Measurements from ENCODE around the gene MATN3. TPM values are rescaled to one million over a fixed set of nuclear protein-coding genes. Genes with fewer than 3 reads are reported as not detected.

MATN3 gene
- total and polyA plus RNA-seq, 2 of the 8 experiments (the other 6 are each of a cell fraction or from before 2014, with no cell fraction given): 3.0 to 9.9 TPM

DNA sequence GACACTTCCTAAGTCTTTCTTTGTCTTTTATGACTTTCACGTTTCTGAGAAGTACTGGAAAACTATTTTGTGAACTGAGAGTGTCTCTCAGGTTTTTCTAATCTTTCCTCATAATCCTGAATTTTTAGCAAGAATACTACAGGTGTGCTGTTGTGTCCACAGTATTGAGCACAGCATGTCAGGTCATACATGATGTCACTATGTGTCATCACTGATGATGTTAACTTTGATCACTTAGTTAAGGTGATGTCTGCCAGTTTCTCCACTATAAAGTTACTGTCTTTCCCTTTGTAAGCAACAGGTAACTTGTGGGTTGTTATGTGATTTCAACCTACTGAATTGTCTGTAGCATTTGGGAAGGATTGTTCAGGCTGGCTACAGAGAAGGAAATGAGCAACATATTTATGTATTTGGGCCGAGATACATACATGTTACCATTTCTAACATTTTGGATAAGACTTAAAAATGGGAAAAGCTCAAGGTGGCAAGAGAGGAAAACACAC, 11.1 kb downstream of the MATN3 start:
- Histone ChIP-seq H4K8ac (ENCODE audit: extremely low read depth, insufficient read depth, low read length) (no peak overlapping the region), H3K9ac (replicated peaks in 1 of 4; ENCODE audit: extremely low read depth in 1 of 4, low read depth in 3 of 4, low read length in 3 of 4) (no peak overlapping the region), H3K9me3 (ENCODE audit: insufficient read depth in 2 of 2, low read depth in 1 of 2, low read length in 1 of 2) (no peaks in the 10 kb centered on the region), H2AK5ac (ENCODE audit: low read depth, low read length) (no peak overlapping the region), H4K5ac (ENCODE audit: insufficient read length, low read depth, low read length) (no peak overlapping the region), H2BK120ac (replicated peaks; ENCODE audit: low read depth, low read length) (no peak overlapping the region), H3K4me3 (ENCODE audit: extremely low read depth in 1 of 4, insufficient read depth in 2 of 4, low read depth in 3 of 4, low read length in 4 of 4) (no peak overlapping the region), H3K18ac (ENCODE audit: extremely low read depth, low read length) (no peak overlapping the region), H2BK12ac (ENCODE audit: low read depth, low read length) (no peak overlapping the region), H2BK15ac (ENCODE audit: low read length) (no peak overlapping the region), H3K79me2 (ENCODE audit: control insufficient read depth in 1 of 2, insufficient read depth in 2 of 2, low read length in 2 of 2) (no peaks in the 10 kb centered on the region), H3K4me2 (ENCODE audit: insufficient read depth in 1 of 2, low read depth in 2 of 2, low read length in 2 of 2) (no peak overlapping the region), H3K23me2 (ENCODE audit: low read depth, low read length) (no peaks in the 10 kb centered on the region), H2AFZ (ENCODE audit: low read length) (no peak overlapping the region), H4K91ac (replicated peaks; ENCODE audit: insufficient read length, low read length) (no peak overlapping the region), H3K4me1 (replicated peaks in 1 of 4; ENCODE audit: control insufficient read depth in 3 of 4, insufficient read depth in 4 of 4, low read length in 3 of 4) (no peaks in the 10 kb centered on the region), H3K56ac (replicated peaks; ENCODE audit: insufficient read length, low read depth, low read length) (no peak overlapping the region), H3K36me3 (ENCODE audit: control insufficient read depth in 2 of 4, insufficient read depth in 4 of 4, low read length in 3 of 4) (peaks cover 0 to 3% (median under 1%) of the 10 kb centered on the region in 4 experiments; a peak in 1 of 8 replicates), H3K79me1 (ENCODE audit: low read depth, low read length) (no peaks in the 10 kb centered on the region), H2BK5ac (ENCODE audit: low read depth, low read length) (no peak overlapping the region), H3K14ac (ENCODE audit: insufficient read length) (no peak overlapping the region), H4K20me1 (replicated peaks in 1 of 2; ENCODE audit: control insufficient read depth in 1 of 2, insufficient read depth in 2 of 2, low read length in 2 of 2) (no peaks in the 10 kb centered on the region), H2BK20ac (ENCODE audit: low read length) (no peak overlapping the region), H3K27me3 (replicated peaks in 1 of 4; ENCODE audit: control insufficient read depth in 3 of 4, extremely low read depth in 1 of 4, insufficient read depth in 3 of 4, low read length in 3 of 4) (no peaks in the 10 kb centered on the region), H3K4ac (replicated peaks; ENCODE audit: insufficient read length, low read depth, low read length) (no peak overlapping the region), H3K27ac (ENCODE audit: low read depth, low read length) (no peak overlapping the region), H3K23ac (ENCODE audit: insufficient read length) (no peak overlapping the region)
- 82% methylated on average over 2 of the region's 2 CpGs; no CpG with 5 or more reads in 1 of the 2 experiments for WGBS, 2 experiments (ENCODE audit: extremely low coverage in 1 of 2, insufficient coverage in 1 of 2, insufficient read length in 1 of 2, insufficient replicate concordance in 2 of 2, low coverage in 1 of 2, low lambda C conversion rate in 2 of 2, missing lambda C conversion rate in 1 of 2)
- FAIRE-seq (no peak), DNase-seq (ENCODE audit: low read depth in 1 of 2, low spot score in 2 of 2) (no peak)
- CTCF ChIA-PET (ENCODE audit: partially characterized antibody): interaction anchor here (3.9 kb wide), 1 partner anchor 14 kb away, joined by 45 read pairs; no protein-coding TSS in a partner anchor
- POLR2A ChIA-PET (ENCODE audit: partially characterized antibody): interaction anchor here (1.1 kb wide), 1 partner anchor 10 kb away, joined by 3 read pairs; no protein-coding TSS in a partner anchor
- TF ChIP-seq BCL11A (IDR thresholded peaks at IDR 0.05; ENCODE audit: low read depth in 2 of 2, low read length in 2 of 2) (no peak), SRF (IDR thresholded peaks at IDR 0.05; ENCODE audit: low read depth, low read length) (no peak), MAX (IDR thresholded peaks at IDR 0.05) (no peak), EZH2 (IDR thresholded peaks at IDR 0.05; ENCODE audit: low read depth, low read length, severe bottlenecking) (no peak), HDAC2 (IDR thresholded peaks at IDR 0.05; ENCODE audit: borderline replicate concordance in 1 of 2, low read depth in 2 of 2, low read length in 2 of 2) (no peak), CHD1 (IDR thresholded peaks at IDR 0.05; ENCODE audit: low read depth, low read length) (no peak), SUZ12 (IDR thresholded peaks at IDR 0.05; ENCODE audit: low read length) (no peak), KDM4A (IDR thresholded peaks at IDR 0.05; ENCODE audit: low read depth, low read length, severe bottlenecking) (no peak), CBX5 (IDR thresholded peaks at IDR 0.05; ENCODE audit: low read depth, low read length) (no peak), ASH2L (IDR thresholded peaks at IDR 0.05; ENCODE audit: low read length) (no peak)
- TF ChIP-seq, protein P1, sequence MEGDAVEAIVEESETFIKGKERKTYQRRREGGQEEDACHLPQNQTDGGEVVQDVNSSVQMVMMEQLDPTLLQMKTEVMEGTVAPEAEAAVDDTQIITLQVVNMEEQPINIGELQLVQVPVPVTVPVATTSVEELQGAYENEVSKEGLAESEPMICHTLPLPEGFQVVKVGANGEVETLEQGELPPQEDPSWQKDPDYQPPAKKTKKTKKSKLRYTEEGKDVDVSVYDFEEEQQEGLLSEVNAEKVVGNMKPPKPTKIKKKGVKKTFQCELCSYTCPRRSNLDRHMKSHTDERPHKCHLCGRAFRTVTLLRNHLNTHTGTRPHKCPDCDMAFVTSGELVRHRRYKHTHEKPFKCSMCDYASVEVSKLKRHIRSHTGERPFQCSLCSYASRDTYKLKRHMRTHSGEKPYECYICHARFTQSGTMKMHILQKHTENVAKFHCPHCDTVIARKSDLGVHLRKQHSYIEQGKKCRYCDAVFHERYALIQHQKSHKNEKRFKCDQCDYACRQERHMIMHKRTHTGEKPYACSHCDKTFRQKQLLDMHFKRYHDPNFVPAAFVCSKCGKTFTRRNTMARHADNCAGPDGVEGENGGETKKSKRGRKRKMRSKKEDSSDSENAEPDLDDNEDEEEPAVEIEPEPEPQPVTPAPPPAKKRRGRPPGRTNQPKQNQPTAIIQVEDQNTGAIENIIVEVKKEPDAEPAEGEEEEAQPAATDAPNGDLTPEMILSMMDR (IDR thresholded peaks at IDR 0.05; ENCODE audit: control extremely low read depth in 1 of 3, insufficient read depth in 1 of 3, low read depth in 1 of 3, low read length in 3 of 3): no peak

Measured in H1 (cell line).